Fibroblast of lung (primary cell): ENCODE results near the gene ARHGAP5. TPM values are rescaled to one million over a fixed set of nuclear protein-coding genes. Genes with fewer than 3 reads are reported as not detected.
A peak's percentile ranks its signal among the peaks of the same experiment; 100 is the strongest.
"Not testable (repeated sequence)": the region's sequence is repeated elsewhere in the genome, so short reads cannot be mapped to it uniquely, and the experiment has no call there.

Source experiments
- DNase-seq, 2 donors: peaks; one replicate each; pipeline versions ENCODE4 v3.0.0 to v3.0.0-alpha.2; 2010; ENCODE audit warnings: low read depth in 2 of 2
- H2AFZ ChIP-seq: 2 replicates; pipeline ENCODE4 v1.5.1; 2012; ENCODE audit warnings: low read length, control low read depth, inconsistent platforms
- H3K27ac ChIP-seq: 2 replicates; pipeline ENCODE4 v1.5.1; 2011; ENCODE audit warnings: low read length, control low read depth; ENCODE audit not compliant: insufficient read depth
- H3K27me3 ChIP-seq: 2 replicates; pipeline ENCODE4 v1.5.1; 2011; ENCODE audit warnings: mild to moderate bottlenecking, low read length; ENCODE audit not compliant: control insufficient read depth, insufficient read depth
- H3K36me3 ChIP-seq: 2 replicates; pipeline ENCODE4 v1.5.1; 2011; ENCODE audit warnings: low read length; ENCODE audit not compliant: control insufficient read depth, insufficient read depth
- H3K4me1 ChIP-seq: 2 replicates; pipeline ENCODE4 v1.5.1; 2011; ENCODE audit warnings: low read length; ENCODE audit not compliant: control insufficient read depth, insufficient read depth; ENCODE audit errors: extremely low read depth
- H3K4me2 ChIP-seq: 2 replicates; pipeline ENCODE4 v1.5.1; 2011; ENCODE audit warnings: low read length, control low read depth; ENCODE audit not compliant: insufficient read depth; ENCODE audit errors: extremely low read depth
- H3K4me3 ChIP-seq, 4 experiments: fragments of 200-600 bp in 1 of 4; sonication (generic) in 1 of 4; replicated peaks in 1 of 4; 2 replicates each; pipeline ENCODE4 v1.5.1; 2011 to 2016; ENCODE audit warnings: low read length in 4 of 4, low read depth in 3 of 4, mild to moderate bottlenecking in 3 of 4, control low read depth in 2 of 4, inconsistent platforms in 1 of 4, mixed read lengths in 1 of 4; ENCODE audit not compliant: insufficient read depth in 1 of 4; ENCODE audit errors: control extremely low read depth in 1 of 4
- H3K79me2 ChIP-seq: 2 replicates; pipeline ENCODE4 v1.5.1; 2012; ENCODE audit warnings: mild to moderate bottlenecking, low read length, inconsistent platforms; ENCODE audit not compliant: control insufficient read depth, insufficient read depth
- H3K9ac ChIP-seq: 2 replicates; pipeline ENCODE4 v1.5.1; 2011; ENCODE audit warnings: mild to moderate bottlenecking, low read length, control low read depth; ENCODE audit not compliant: insufficient read depth
- H3K9me3 ChIP-seq: 2 replicates; pipeline ENCODE4 v1.5.1; 2012; ENCODE audit warnings: low read depth, low read length; ENCODE audit not compliant: control insufficient read depth, insufficient read depth
- H4K20me1 ChIP-seq: 2 replicates; pipeline ENCODE4 v1.5.1; 2011; ENCODE audit warnings: low read length; ENCODE audit not compliant: control insufficient read depth, insufficient read depth; ENCODE audit errors: extremely low read depth
- EZH2 ChIP-seq: IDR thresholded peaks from 2 replicates; pipeline ENCODE4 v1.5.1; 2012; ENCODE audit warnings: low read length, control low read depth, mild to moderate bottlenecking; ENCODE audit errors: missing control alignments
- polyA plus RNA-seq, 2 donors: library from polyadenylated mRNA; depleted of rRNA in 1 of 2; stranded (reverse) in 1 of 2; unstranded in 1 of 2; fragments of >200 nt; gene quantifications; 2 replicates each; pipeline ENCODE4 v1.2.1, GENCODE V29; 2011 to 2012; ENCODE audit warnings: missing spikeins in 1 of 2
- total RNA-seq: library from RNA; depleted of rRNA; stranded (reverse); fragments of >200 nt; gene quantifications from 2 replicates; pipeline ENCODE4 v1.2.1, GENCODE V29; 2014
- TF ChIP-seq, protein P1 (sequence below), 2 donors: IDR thresholded peaks in 1 of 2; conservative IDR thresholded peaks in 1 of 2; 1 replicate in 1 of 2; 2 replicates in 1 of 2; pipeline ENCODE4 v1.5.1; 2011 to 2012; ENCODE audit warnings: low read length in 2 of 2, control low read depth in 1 of 2, inconsistent platforms in 1 of 2, low read depth in 1 of 2, mild to moderate bottlenecking in 1 of 2

ARHGAP5 gene
- total and polyA plus RNA-seq, 2 donors (not counting 1 experiment from before 2014, with no cell fraction given): 37.0 to 68.4 TPM

DNA sequence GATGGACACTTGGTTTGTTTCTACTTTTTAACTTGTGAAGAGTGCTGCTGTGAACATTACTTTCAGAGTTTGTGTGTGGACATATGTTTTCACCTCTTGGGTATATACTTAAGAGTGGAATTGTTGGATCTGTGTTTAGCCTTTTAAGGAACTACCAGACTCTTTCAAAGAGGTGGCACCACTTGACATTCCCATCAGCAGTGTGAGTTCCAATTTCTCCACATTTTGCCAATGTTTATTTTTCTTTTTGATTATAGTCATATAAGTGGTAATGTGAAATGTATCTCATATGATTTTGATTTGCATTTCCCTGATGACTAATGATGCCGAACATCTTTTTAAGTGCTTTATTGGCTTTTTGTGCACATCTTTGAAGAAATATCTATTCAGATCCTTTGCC lies 44.8 kb downstream of the ARHGAP5 start:
- peaks cover 12% of the 10 kb centered on the region for H3K79me2 ChIP-seq
- H3K4me1 ChIP-seq: peaks cover 3% of the 10 kb centered on the region
- TF ChIP-seq, protein P1, sequence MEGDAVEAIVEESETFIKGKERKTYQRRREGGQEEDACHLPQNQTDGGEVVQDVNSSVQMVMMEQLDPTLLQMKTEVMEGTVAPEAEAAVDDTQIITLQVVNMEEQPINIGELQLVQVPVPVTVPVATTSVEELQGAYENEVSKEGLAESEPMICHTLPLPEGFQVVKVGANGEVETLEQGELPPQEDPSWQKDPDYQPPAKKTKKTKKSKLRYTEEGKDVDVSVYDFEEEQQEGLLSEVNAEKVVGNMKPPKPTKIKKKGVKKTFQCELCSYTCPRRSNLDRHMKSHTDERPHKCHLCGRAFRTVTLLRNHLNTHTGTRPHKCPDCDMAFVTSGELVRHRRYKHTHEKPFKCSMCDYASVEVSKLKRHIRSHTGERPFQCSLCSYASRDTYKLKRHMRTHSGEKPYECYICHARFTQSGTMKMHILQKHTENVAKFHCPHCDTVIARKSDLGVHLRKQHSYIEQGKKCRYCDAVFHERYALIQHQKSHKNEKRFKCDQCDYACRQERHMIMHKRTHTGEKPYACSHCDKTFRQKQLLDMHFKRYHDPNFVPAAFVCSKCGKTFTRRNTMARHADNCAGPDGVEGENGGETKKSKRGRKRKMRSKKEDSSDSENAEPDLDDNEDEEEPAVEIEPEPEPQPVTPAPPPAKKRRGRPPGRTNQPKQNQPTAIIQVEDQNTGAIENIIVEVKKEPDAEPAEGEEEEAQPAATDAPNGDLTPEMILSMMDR (conservative IDR thresholded peaks at IDR 0.05 in 1 of 2, IDR thresholded peaks at IDR 0.05 in 1 of 2; ENCODE audit: low read depth in 1 of 2, low read length in 2 of 2): no peak
- no peaks in the 10 kb centered on the region for H4K20me1 ChIP-seq
- no peak overlapping the region for H3K27ac ChIP-seq
- H3K9ac ChIP-seq: no peak overlapping the region
- H3K36me3 ChIP-seq: no peaks in the 10 kb centered on the region
- no peaks in the 10 kb centered on the region for H3K27me3 ChIP-seq
- H3K4me3 ChIP-seq: no peak overlapping the region
- peak; percentile 35 to 57 for DNase-seq
- H2AFZ ChIP-seq: no peak overlapping the region
- H3K9me3 ChIP-seq: no peaks in the 10 kb centered on the region
- H3K4me2 ChIP-seq: peak overlapping the region; percentile 35

DNA sequence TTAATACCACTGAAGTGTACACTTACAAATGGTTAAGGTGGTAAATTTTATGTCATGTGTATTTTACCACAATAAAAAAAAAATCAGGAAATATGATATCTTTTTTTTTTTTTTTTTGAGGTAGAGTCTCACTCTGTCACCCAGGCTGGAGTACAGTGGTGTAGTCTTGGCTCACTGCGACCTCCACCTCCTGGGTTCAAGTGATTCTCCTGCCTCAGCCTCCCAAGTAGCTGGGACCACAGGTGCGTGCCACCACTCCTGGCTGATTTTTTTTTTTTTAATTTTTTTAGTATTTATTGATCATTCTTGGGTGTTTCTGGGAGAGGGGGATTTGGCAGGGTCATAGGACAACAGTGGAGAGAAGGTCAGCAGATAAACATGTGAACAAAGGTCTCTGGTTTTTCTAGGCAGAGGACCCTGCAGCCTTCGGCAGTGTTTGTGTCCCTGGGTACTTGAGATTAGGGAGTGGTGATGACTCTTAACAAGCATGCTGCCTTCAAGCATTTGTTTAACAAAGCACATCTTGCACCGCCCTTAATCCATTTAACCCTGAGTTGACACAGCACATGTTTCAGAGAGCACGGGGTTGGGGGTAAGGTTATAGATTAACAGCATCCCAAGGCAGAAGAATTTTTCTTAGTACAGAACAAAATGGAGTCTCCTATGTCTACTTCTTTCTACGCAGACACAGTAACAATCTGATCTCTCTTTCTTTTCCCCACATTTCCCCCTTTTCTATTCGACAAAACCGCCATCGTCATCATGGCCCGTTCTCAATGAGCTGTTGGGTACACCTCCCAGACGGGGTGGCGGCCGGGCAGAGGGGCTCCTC lies 50.0 kb downstream of the ARHGAP5 start:
- H3K79me2 ChIP-seq: peaks cover 14% of the 10 kb centered on the region
- DNase-seq, H2AFZ ChIP-seq, H3K36me3 ChIP-seq, H3K4me2 ChIP-seq, H4K20me1 ChIP-seq, H3K9me3 ChIP-seq, H3K27ac ChIP-seq, H3K4me1 ChIP-seq, H3K27me3 ChIP-seq, H3K4me3 ChIP-seq, H3K9ac ChIP-seq: not testable (repeated sequence)

DNA sequence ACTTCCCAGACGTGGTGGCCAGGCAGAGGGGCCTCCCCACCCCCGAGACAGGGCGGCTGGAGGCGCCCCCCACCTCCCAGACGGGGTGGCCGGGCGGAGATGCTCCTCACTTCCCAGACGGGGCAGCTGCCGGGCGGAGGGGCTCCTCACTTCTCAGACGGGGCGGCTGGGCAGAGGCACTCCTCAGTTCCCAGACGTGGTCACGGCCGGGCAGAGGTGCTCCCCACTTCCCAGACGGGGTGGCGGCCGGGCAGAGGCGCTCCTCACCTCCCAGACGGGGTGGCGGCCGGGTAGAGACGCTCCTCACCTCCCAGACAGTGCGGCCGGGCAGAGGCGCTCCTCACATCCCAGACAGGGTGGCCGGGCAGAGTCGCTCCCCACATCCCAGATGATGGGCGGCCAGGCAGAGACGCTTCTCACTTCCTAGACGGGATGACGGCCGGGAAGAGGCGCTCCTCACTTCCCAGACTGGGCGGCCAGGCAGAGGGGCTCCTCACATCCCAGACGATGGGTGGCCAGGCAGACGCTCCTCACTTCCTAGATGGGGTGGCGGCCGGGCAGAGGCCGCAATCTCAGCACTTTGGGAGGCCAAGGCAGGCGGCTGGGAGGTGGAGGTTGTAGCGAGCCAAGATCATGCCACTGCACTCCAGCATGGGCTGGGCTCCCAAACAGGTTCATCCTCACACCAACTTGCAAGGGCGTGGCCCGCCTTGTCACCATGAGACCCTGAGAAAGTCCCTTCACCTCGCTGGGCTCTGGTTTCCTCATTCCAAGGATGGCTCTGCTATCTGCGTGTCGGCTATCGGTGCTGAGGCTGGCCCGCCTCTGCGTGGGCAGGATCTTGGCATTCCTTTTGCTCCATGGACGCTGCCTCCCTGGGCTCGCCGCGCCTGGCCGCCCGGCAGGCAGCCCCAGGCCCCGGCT lies 50.9 kb downstream of the ARHGAP5 start:
- not testable (repeated sequence) for H3K27ac ChIP-seq, H3K27me3 ChIP-seq, H3K4me1 ChIP-seq, H2AFZ ChIP-seq, DNase-seq, H4K20me1 ChIP-seq, H3K4me3 ChIP-seq, H3K4me2 ChIP-seq, H3K9me3 ChIP-seq, H3K9ac ChIP-seq, H3K36me3 ChIP-seq
- H3K79me2 ChIP-seq: peaks cover 14% of the 10 kb centered on the region

DNA sequence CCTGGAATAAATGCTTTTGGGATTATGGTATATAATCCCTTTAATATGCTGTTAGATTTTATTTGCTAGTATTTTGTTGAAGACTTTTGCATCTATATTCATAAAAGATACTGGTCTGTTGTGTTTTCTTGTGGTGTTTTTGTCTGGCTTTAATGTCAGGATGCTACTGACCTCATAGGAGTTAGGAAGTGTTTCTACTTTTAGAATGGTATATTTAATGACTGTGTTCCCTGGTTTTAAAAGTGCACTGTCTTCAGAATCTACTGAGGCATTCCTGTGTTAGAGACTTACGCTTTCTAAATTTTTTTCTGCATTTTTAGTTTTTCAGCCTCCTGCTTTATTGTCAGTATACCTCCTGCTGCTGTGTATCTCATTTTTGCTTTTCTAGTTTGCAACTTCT lies 51.6 kb downstream of the ARHGAP5 start:
- no peak overlapping the region for H3K9ac ChIP-seq
- no peak overlapping the region for H2AFZ ChIP-seq
- no peak overlapping the region for H3K4me2 ChIP-seq
- no peaks in the 10 kb centered on the region for H3K4me1 ChIP-seq
- H3K4me3 ChIP-seq: no peak overlapping the region
- H3K27ac ChIP-seq: no peak overlapping the region
- no peak for DNase-seq
- H3K36me3 ChIP-seq: no peaks in the 10 kb centered on the region
- H4K20me1 ChIP-seq: no peaks in the 10 kb centered on the region
- H3K9me3 ChIP-seq: no peaks in the 10 kb centered on the region
- no peaks in the 10 kb centered on the region for H3K27me3 ChIP-seq
- TF ChIP-seq, protein P1 (conservative IDR thresholded peaks at IDR 0.05 in 1 of 2, IDR thresholded peaks at IDR 0.05 in 1 of 2; ENCODE audit: low read depth in 1 of 2, low read length in 2 of 2): no peak
- no peak for TF ChIP-seq EZH2
- H3K79me2 ChIP-seq: peaks cover 14% of the 10 kb centered on the region
